ENCODE measurements around the gene KSR2. TPM values are rescaled to one million over a fixed set of nuclear protein-coding genes. Genes with fewer than 3 reads are reported as not detected.

Gene KSR2
- total and polyA plus RNA-seq, 7 donors = under 0.01 to 1.1 (median 0.41) TPM

DNA sequence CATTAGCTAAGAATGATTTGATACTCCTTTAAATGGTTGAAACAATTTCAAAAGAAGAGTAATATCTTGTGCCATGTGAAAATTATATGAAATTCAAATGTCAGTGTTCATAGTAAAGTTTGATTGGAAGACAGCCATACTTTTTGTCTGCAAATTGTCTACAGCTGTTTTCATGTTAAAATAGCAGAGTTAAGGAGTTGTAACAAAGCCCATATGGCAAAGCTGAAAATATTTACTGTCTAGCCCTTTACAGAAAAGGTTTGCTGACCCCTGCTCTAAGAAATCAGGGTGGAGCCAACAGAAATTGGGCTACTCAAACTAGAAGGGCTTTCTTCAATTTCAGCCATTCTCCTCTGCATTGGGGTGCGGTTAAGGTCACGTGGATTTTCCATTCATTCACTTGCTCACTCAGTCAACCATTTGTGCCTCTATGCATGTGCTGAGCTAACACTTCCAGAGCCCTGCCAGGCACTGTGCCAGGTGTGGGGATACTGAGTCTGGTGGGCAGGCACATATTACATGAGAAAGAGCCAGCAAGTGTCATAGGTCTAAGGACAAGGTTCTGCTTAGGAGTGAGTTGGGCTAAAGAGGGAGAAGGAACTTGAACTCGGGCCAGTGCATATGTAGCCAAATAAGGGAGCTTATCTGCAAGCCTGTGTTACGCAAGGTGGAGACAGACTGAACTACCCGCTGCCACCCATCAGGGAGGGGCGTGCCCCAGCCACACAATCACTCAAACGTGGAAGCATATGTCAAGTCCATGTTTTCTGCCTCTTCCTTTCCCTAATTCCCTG lies 467.5 kb downstream of the KSR2 start:
- intact Hi-C loops (cut with DNase I) = no loop called here
- Histone ChIP-seq H3K9me3 (no peaks in the 10 kb centered on the region), H3K27me3 (no peaks in the 10 kb centered on the region), H3K4me3 (no peak overlapping the region), H3K36me3 (no peaks in the 10 kb centered on the region), H3K4me1 (no peaks in the 10 kb centered on the region), H3K27ac (no peak overlapping the region)
- TF ChIP-seq, protein P1, sequence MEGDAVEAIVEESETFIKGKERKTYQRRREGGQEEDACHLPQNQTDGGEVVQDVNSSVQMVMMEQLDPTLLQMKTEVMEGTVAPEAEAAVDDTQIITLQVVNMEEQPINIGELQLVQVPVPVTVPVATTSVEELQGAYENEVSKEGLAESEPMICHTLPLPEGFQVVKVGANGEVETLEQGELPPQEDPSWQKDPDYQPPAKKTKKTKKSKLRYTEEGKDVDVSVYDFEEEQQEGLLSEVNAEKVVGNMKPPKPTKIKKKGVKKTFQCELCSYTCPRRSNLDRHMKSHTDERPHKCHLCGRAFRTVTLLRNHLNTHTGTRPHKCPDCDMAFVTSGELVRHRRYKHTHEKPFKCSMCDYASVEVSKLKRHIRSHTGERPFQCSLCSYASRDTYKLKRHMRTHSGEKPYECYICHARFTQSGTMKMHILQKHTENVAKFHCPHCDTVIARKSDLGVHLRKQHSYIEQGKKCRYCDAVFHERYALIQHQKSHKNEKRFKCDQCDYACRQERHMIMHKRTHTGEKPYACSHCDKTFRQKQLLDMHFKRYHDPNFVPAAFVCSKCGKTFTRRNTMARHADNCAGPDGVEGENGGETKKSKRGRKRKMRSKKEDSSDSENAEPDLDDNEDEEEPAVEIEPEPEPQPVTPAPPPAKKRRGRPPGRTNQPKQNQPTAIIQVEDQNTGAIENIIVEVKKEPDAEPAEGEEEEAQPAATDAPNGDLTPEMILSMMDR (IDR thresholded peaks at IDR 0.05) = no peak
- TF ChIP-seq EP300 (IDR thresholded peaks at IDR 0.05) (no peak), POLR2AphosphoS5 (IDR thresholded peaks at IDR 0.05) (no peak), POLR2A (IDR thresholded peaks at IDR 0.05) (no peak)
- no peak for DNase-seq
- WGBS, 2 donors = 36 to 61% methylated on average over 7 of the region's 7 CpGs

DNA sequence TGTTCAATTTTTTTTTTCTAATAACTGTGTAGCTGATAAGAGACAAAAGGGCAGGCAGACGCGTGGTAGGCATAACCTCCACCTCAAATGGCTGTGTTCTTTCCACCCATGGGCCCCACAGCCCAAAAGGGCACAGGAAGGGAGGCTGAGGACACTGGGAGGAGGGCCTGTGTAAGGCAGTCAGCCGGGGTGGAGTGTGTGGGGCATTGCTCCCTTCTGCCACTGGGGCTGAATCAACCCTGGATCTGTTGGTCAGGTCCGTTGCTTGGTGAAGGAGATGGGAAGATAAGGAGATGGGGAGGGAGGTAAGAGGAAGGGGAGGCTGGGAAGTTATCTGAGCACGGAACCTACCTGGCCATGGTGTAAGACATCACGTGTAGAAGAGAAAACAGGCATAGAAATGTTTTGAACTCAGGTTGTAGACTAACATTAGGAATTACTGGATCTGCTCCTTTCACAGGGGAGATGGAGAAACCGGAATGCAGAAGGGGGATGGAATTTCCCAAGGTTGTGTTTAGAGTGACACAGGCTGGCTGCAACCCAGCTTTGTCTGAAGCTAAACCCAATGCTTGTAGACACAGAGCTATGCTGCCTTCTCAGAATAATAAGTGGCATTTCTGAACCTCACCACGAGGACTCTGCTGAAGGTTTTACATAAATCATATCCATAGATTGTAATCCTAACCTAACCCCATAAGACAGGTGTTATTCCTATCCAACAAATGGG lies 468.9 kb downstream of the KSR2 start:
- intact Hi-C loops (cut with DNase I) = no loop called here
- Histone ChIP-seq H3K4me3 (no peak overlapping the region), H3K36me3 (no peaks in the 10 kb centered on the region), H3K27ac (no peak overlapping the region), H3K27me3 (no peaks in the 10 kb centered on the region), H3K4me1 (no peaks in the 10 kb centered on the region), H3K9me3 (no peaks in the 10 kb centered on the region)
- no peak for DNase-seq
- TF ChIP-seq POLR2A (IDR thresholded peaks at IDR 0.05) (no peak), POLR2AphosphoS5 (IDR thresholded peaks at IDR 0.05) (no peak), EP300 (IDR thresholded peaks at IDR 0.05) (no peak)
- TF ChIP-seq, protein P1 (IDR thresholded peaks at IDR 0.05) = no peak
- 70 to 73% methylated on average over 8 of the region's 8 CpGs for WGBS, 2 donors

DNA sequence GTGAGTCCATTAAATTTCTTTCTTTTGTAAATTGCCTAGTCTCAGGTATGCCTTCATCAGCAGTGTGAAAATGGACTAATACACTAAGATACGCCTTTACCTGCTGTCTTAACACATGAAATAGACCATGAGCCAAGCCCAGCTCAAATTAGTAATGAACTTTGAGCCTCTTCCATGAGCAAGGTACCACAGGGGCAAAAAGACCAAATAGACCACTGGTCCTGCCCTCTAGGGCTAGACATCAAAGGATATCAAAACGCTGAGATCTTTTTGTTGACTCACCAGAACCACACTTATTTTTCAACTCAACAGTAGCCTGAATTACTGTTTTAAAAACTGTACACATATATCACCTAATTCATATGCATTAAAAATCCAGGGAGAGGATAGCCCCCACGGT lies 469.9 kb downstream of the KSR2 start:
- Histone ChIP-seq H3K27me3 (no peaks in the 10 kb centered on the region), H3K36me3 (no peaks in the 10 kb centered on the region), H3K4me1 (no peaks in the 10 kb centered on the region), H3K27ac (no peak overlapping the region), H3K4me3 (no peak overlapping the region), H3K9me3 (no peaks in the 10 kb centered on the region)
- intact Hi-C loops (cut with DNase I) = no loop called here
- TF ChIP-seq POLR2AphosphoS5 (IDR thresholded peaks at IDR 0.05) (no peak), EP300 (IDR thresholded peaks at IDR 0.05) (no peak), POLR2A (IDR thresholded peaks at IDR 0.05) (no peak)
- TF ChIP-seq, protein P1 (IDR thresholded peaks at IDR 0.05) = no peak
- 52 to 65% methylated on average over 3 of the region's 3 CpGs for WGBS, 2 donors
- no peak for DNase-seq

DNA sequence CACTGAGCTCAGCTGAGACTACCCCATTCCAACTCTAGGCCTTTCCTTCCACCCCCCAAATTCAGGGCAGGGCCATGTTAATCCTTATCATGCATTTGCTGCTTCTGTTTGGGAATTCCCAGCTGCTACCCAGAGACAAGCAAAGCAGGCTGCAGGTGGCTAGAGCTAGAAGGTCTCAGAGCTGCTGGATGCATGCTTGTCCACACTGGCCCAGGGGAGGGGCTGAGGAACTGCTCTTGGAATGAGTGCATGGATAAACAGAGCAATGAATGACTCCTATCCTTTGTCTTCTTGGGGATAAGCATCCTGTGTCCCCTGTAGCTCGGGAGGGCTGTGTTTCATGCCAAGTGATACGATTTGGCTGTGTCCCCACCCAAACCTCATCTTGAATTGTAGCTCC lies 470.5 kb downstream of the KSR2 start:
- DNase-seq = no peak
- Histone ChIP-seq H3K36me3 (no peaks in the 10 kb centered on the region), H3K27ac (no peak overlapping the region), H3K4me3 (no peak overlapping the region), H3K9me3 (no peaks in the 10 kb centered on the region), H3K27me3 (no peaks in the 10 kb centered on the region), H3K4me1 (no peaks in the 10 kb centered on the region)
- WGBS, 2 donors = 66 to 67% methylated on average over 2 of the region's 2 CpGs
- TF ChIP-seq EP300 (IDR thresholded peaks at IDR 0.05) (no peak), POLR2A (IDR thresholded peaks at IDR 0.05) (no peak), POLR2AphosphoS5 (IDR thresholded peaks at IDR 0.05) (no peak)
- TF ChIP-seq, protein P1 (IDR thresholded peaks at IDR 0.05) = no peak
- intact Hi-C loops (cut with DNase I) = no loop called here
